ENCODE measurements around the gene SNTA1.

DNA sequence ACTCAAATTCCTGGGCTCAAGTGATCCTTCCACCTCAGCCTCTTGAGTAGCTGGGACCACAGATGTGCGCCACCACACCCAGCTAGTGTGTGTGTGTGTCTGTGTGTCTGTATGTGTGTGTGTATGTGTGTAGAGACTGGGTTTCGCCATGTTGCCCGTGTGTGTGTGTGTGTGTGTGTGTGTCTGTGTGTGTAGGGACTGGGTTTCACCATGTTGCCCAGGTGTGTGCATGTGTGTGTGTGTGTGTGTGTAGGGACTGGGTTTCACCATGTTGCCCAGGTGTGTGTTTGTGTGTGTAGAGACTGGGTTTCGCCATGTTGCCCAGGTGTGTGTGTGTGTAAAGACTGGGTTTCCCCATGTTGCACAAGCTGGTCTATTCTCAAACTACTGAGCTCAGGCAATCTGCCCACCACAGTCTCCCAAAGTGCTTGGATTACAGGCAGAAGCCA lies 70.5 kb downstream of the SNTA1 start:
- TF ChIP-seq POLR2A (IDR thresholded peaks at IDR 0.05): no peak
- TF ChIP-seq, protein P1, sequence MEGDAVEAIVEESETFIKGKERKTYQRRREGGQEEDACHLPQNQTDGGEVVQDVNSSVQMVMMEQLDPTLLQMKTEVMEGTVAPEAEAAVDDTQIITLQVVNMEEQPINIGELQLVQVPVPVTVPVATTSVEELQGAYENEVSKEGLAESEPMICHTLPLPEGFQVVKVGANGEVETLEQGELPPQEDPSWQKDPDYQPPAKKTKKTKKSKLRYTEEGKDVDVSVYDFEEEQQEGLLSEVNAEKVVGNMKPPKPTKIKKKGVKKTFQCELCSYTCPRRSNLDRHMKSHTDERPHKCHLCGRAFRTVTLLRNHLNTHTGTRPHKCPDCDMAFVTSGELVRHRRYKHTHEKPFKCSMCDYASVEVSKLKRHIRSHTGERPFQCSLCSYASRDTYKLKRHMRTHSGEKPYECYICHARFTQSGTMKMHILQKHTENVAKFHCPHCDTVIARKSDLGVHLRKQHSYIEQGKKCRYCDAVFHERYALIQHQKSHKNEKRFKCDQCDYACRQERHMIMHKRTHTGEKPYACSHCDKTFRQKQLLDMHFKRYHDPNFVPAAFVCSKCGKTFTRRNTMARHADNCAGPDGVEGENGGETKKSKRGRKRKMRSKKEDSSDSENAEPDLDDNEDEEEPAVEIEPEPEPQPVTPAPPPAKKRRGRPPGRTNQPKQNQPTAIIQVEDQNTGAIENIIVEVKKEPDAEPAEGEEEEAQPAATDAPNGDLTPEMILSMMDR (IDR thresholded peaks at IDR 0.05): no peak
- no peak for TF ChIP-seq EP300 (IDR thresholded peaks at IDR 0.05)

Data from tibial nerve (tissue), 4 donors.